T-cell (primary cell): ENCODE results near the gene TJP3. TPM values are rescaled to one million over a fixed set of nuclear protein-coding genes. Genes with fewer than 3 reads are reported as not detected.

Experiments
- ATAC-seq, 4 experiments: fragments of 200-7000 bp in 3 of 4; fragments of 150-1000 bp in 1 of 4; cut with Tn5 transposase; replicated peaks in 1 of 4; 1 replicate in 3 of 4; 2 replicates in 1 of 4; pipeline ENCODE4 v1.10.0; 2021; ENCODE audit warnings: moderate library complexity in 3 of 4, mild to moderate bottlenecking in 2 of 4, moderate number of reproducible peaks in 1 of 4
- CTCF ChIA-PET, 2 donors: fragments of 300-600 bp; sonication (Branson Sonifier 250); formaldehyde crosslinking; loops; one replicate each; lab custom pipeline; 2022; ENCODE audit warnings: antibody characterized with exemption in 2 of 2; lab: Charles Lee
- POLR2A ChIA-PET, 2 donors: fragments of 300-600 bp; sonication (Branson Sonifier 250); formaldehyde crosslinking; loops; one replicate each; lab custom pipeline; 2022; ENCODE audit warnings: antibody characterized with exemption in 2 of 2; lab: Charles Lee
- DNase-seq, 35 experiments: peaks; one replicate each; pipeline versions ENCODE4 v3.0.0 to v3.0.0-alpha.2; 2013 to 2023
- H3K27ac ChIP-seq: one replicate; pipeline ENCODE4 v1.5.1; 2013; ENCODE audit warnings: low read length
- H3K27me3 ChIP-seq, 2 experiments: replicated peaks in 1 of 2; 1 replicate in 1 of 2; 2 replicates in 1 of 2; pipeline versions ENCODE4 v1.6.1 to v1.7.0; 2013; ENCODE audit warnings: low read length in 1 of 2, mixed read lengths in 1 of 2; ENCODE audit not compliant: control insufficient read depth in 2 of 2, insufficient read depth in 2 of 2; ENCODE audit errors: extremely low read depth in 1 of 2
- H3K36me3 ChIP-seq, 2 donors: 1 replicate in 1 of 2; 2 replicates in 1 of 2; pipeline versions ENCODE4 v1.6.1 to v1.7.0; 2013; ENCODE audit warnings: low read length in 1 of 2; ENCODE audit not compliant: control insufficient read depth in 2 of 2, insufficient read depth in 1 of 2; ENCODE audit errors: extremely low read depth in 1 of 2
- H3K4me1 ChIP-seq, 2 experiments: 1 replicate in 1 of 2; 2 replicates in 1 of 2; pipeline versions ENCODE4 v1.6.1 to v1.7.0; 2013; ENCODE audit warnings: low read length in 2 of 2, mixed read lengths in 1 of 2; ENCODE audit not compliant: insufficient read depth in 2 of 2, control insufficient read depth in 1 of 2; ENCODE audit errors: extremely low read depth in 1 of 2
- H3K4me3 ChIP-seq, 2 donors: 1 replicate in 1 of 2; 2 replicates in 1 of 2; pipeline versions ENCODE4 v1.5.1 to v1.7.0; 2013; ENCODE audit warnings: mild to moderate bottlenecking in 2 of 2, low read length in 1 of 2, moderate library complexity in 1 of 2; ENCODE audit not compliant: control insufficient read depth in 1 of 2; ENCODE audit errors: extremely low read depth in 1 of 2
- H3K9me3 ChIP-seq: 2 replicates; pipeline ENCODE4 v1.7.0; 2013
- H3K27ac Mint-ChIP-seq, 2 donors: one replicate each; pipeline ENCODE4 v1.8.0; 2020 to 2021; ENCODE audit warnings: mild to moderate bottlenecking in 2 of 2, mixed read lengths in 2 of 2
- H3K27me3 Mint-ChIP-seq, 2 donors: one replicate each; pipeline ENCODE4 v1.8.0; 2021 to 2022; ENCODE audit warnings: mixed read lengths in 2 of 2
- H3K36me3 Mint-ChIP-seq: one replicate; pipeline ENCODE4 v1.8.0; 2021; ENCODE audit warnings: mixed read lengths
- H3K4me1 Mint-ChIP-seq, 3 donors: one replicate each; pipeline ENCODE4 v1.8.0; 2020 to 2022; ENCODE audit warnings: mixed read lengths in 3 of 3, mild to moderate bottlenecking in 1 of 3
- H3K4me3 Mint-ChIP-seq, 3 donors: one replicate each; pipeline ENCODE4 v1.8.0; 2020 to 2022; ENCODE audit warnings: mild to moderate bottlenecking in 3 of 3, mixed read lengths in 3 of 3, moderate library complexity in 3 of 3
- H3K9me3 Mint-ChIP-seq, 3 donors: one replicate each; pipeline ENCODE4 v1.8.0; 2020 to 2022; ENCODE audit warnings: mixed read lengths in 3 of 3
- WGBS: methylation state at CpG from one replicate; pipeline ENCODE4 v1.1.5; 2013; ENCODE audit warnings: missing lambda C conversion rate; ENCODE audit not compliant: insufficient coverage; 5-methylcytosine and 5-hydroxymethylcytosine counted together
- total RNA-seq, 35 experiments: library from RNA in 6 of 35; stranded (reverse) in 6 of 35; fragments of 120-200 nt in 1 of 35; gene quantifications; one replicate each; pipeline versions ENCODE4 v1.2.1 to v1.2.4 and lab custom pipeline; 2013 to 2026

Gene TJP3
- total RNA-seq, 5 donors from 2014 or later (not counting 1 experiment from before 2014, with no cell fraction given): 12.6 to 28.9 (median 19.4) TPM

GRCh38 chr19:3674784-3675543 is 33.2 kb upstream of the TJP3 start:
- peak overlapping the region in 1 of 2 donors; percentile 53 for H3K27ac Mint-ChIP-seq
- CTCF ChIA-PET: interaction anchor here in 1 of 2 donors (0.8 to 1.5 kb wide), 2 partner anchors 22 to 24 kb away, joined by 3 to 4 read pairs; no protein-coding TSS in a partner anchor

GRCh38 chr19:3678188-3678587 is 30.0 kb upstream of the TJP3 start:
- no peak for ATAC-seq
- Histone ChIP-seq H3K27me3 (no peaks in the 10 kb centered on the region), H3K36me3 (peaks cover 0 to 8% of the 10 kb centered on the region in 2 donors), H3K4me1 (peaks cover 0 to 15% of the 10 kb centered on the region in 2 experiments), H3K9me3 (no peaks in the 10 kb centered on the region), H3K4me3 (no peak overlapping the region), H3K27ac (no peak overlapping the region)
- ChIA-PET POLR2A (no interaction called here), CTCF (no interaction called here)
- Mint-ChIP-seq H3K27me3 (no peaks in the 10 kb centered on the region), H3K36me3 (peaks cover 3% of the 10 kb centered on the region), H3K27ac (no peak overlapping the region), H3K9me3 (no peaks in the 10 kb centered on the region), H3K4me3 (no peak overlapping the region), H3K4me1 (peaks cover 0 to 13% (median 9%) of the 10 kb centered on the region in 3 donors)
- WGBS: 96% methylated on average over 3 of the region's 3 CpGs
- DNase-seq: no peak

More at GRCh38 chr19:3674784-3675543, 33.2 kb upstream of the TJP3 start:
- H3K27me3 ChIP-seq: peaks cover 0 to 8% of the 10 kb centered on the region in 2 experiments
- no peak for ATAC-seq
- no peak for DNase-seq
- Mint-ChIP-seq H3K36me3 (peaks cover 3% of the 10 kb centered on the region), H3K27me3 (no peaks in the 10 kb centered on the region), H3K9me3 (no peaks in the 10 kb centered on the region), H3K4me3 (no peak overlapping the region), H3K4me1 (peaks cover 10 to 30% (median 30%) of the 10 kb centered on the region in 3 donors)
- POLR2A ChIA-PET: no interaction called here
- H3K4me1 ChIP-seq: peaks cover 3 to 40% of the 10 kb centered on the region in 2 experiments
- H3K9me3 ChIP-seq: no peaks in the 10 kb centered on the region
- H3K4me3 ChIP-seq: no peak overlapping the region
- H3K36me3 ChIP-seq: no peaks in the 10 kb centered on the region
- 94% methylated on average over 10 of the region's 13 CpGs for WGBS
- no peak overlapping the region for H3K27ac ChIP-seq

- peaks cover 4 to 8% of the 10 kb centered on the region in 2 donors for H3K36me3 ChIP-seq
- H3K27me3 ChIP-seq: no peaks in the 10 kb centered on the region
- Mint-ChIP-seq H3K27ac (no peak overlapping the region), H3K27me3 (no peaks in the 10 kb centered on the region), H3K4me1 (peaks cover 0 to 16% (median 10%) of the 10 kb centered on the region in 3 donors), H3K36me3 (peaks cover 9% of the 10 kb centered on the region), H3K9me3 (no peaks in the 10 kb centered on the region), H3K4me3 (no peak overlapping the region)
- no peak overlapping the region for H3K27ac ChIP-seq
- 89% methylated on average over 9 of the region's 12 CpGs for WGBS
- POLR2A ChIA-PET: no interaction called here
- no peak for ATAC-seq
- H3K4me3 ChIP-seq: no peak overlapping the region
- CTCF ChIA-PET: interaction anchor here in 1 of 2 donors (0.6 kb wide), 1 partner anchor 11 kb away, joined by 3 read pairs; no protein-coding TSS in a partner anchor
- H3K4me1 ChIP-seq: peaks cover 0 to 15% of the 10 kb centered on the region in 2 experiments
- DNase-seq: no peak
- H3K9me3 ChIP-seq: no peaks in the 10 kb centered on the region
Measured at GRCh38 chr19:3679138-3679537, 29.0 kb upstream of the TJP3 start.

- no peaks in the 10 kb centered on the region for H3K9me3 ChIP-seq
Measured at GRCh38 chr19:3679581-3679980, 28.6 kb upstream of the TJP3 start.

DNA sequence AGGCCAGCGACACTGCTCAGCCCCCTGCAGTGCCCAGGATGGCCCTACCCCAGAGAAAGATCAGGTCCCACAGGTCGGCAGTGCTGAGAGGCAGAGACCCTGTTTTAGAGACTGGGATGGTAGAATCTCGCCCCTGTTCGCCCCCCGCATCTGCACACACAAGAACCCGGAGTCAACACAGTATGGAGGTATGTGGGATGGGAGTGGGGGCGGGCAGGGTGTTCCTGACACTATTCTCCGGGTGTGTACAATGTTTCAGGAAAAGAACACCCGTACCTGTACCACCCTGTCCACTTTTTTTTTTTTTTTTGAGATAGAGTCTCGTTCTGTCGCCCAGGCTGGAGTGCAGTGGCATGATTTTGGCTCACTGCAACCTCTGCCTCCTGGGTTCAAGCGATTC is 27.2 kb upstream of the TJP3 start:
- H3K36me3 ChIP-seq: peaks cover 6 to 8% of the 10 kb centered on the region in 2 donors
- H3K27me3 ChIP-seq: no peaks in the 10 kb centered on the region
- H3K4me3 ChIP-seq: no peak overlapping the region
- Mint-ChIP-seq H3K4me3 (no peak overlapping the region), H3K4me1 (peaks cover 0 to 16% (median 11%) of the 10 kb centered on the region in 3 donors), H3K27me3 (no peaks in the 10 kb centered on the region), H3K36me3 (peaks cover 9% of the 10 kb centered on the region), H3K9me3 (no peaks in the 10 kb centered on the region), H3K27ac (no peak overlapping the region)
- CTCF ChIA-PET: no interaction called here
- ATAC-seq: no peak
- no peak for DNase-seq
- no peak overlapping the region for H3K27ac ChIP-seq
- H3K9me3 ChIP-seq: no peaks in the 10 kb centered on the region
- POLR2A ChIA-PET: no interaction called here
- WGBS: 83% methylated on average over 2 of the region's 12 CpGs
- peaks cover 0 to 14% of the 10 kb centered on the region in 2 experiments for H3K4me1 ChIP-seq

More at GRCh38 chr19:3679581-3679980, 28.6 kb upstream of the TJP3 start:
- no peak for ATAC-seq
- CTCF ChIA-PET: no interaction called here
- Histone ChIP-seq H3K4me1 (peaks cover 0 to 15% of the 10 kb centered on the region in 2 experiments), H3K27ac (no peak overlapping the region), H3K4me3 (no peak overlapping the region), H3K36me3 (peaks cover 6 to 8% of the 10 kb centered on the region in 2 donors), H3K27me3 (no peaks in the 10 kb centered on the region)
- no peak overlapping the region for H3K4me3 Mint-ChIP-seq
- DNase-seq: no peak
- H3K27me3 Mint-ChIP-seq: no peaks in the 10 kb centered on the region
- no peaks in the 10 kb centered on the region for H3K9me3 Mint-ChIP-seq
- H3K27ac Mint-ChIP-seq: no peak overlapping the region
- WGBS: 90% methylated on average over 13 of the region's 13 CpGs
- H3K4me1 Mint-ChIP-seq: peaks cover 0 to 17% (median 11%) of the 10 kb centered on the region in 3 donors
- POLR2A ChIA-PET: no interaction called here
- H3K36me3 Mint-ChIP-seq: peaks cover 12% of the 10 kb centered on the region

- ChIA-PET POLR2A (no interaction called here), CTCF (no interaction called here)
- peaks cover 6 to 8% of the 10 kb centered on the region in 2 donors for H3K36me3 ChIP-seq
- WGBS: 100% methylated on average over 2 of the region's 10 CpGs
- peaks cover 6 to 15% (median 12%) of the 10 kb centered on the region in 3 donors for H3K4me1 Mint-ChIP-seq
- H3K27ac ChIP-seq: no peak overlapping the region
- H3K27me3 ChIP-seq: no peaks in the 10 kb centered on the region
- DNase-seq (no peak), ATAC-seq (no peak)
- no peaks in the 10 kb centered on the region for H3K27me3 Mint-ChIP-seq
- H3K4me3 Mint-ChIP-seq: no peak overlapping the region
- H3K36me3 Mint-ChIP-seq: peaks cover 9% of the 10 kb centered on the region
- no peaks in the 10 kb centered on the region for H3K9me3 Mint-ChIP-seq
- H3K4me1 ChIP-seq: peaks cover 0 to 8% of the 10 kb centered on the region in 2 experiments
- H3K27ac Mint-ChIP-seq: no peak overlapping the region
- H3K4me3 ChIP-seq: no peak overlapping the region
- no peaks in the 10 kb centered on the region for H3K9me3 ChIP-seq
Measured at GRCh38 chr19:3682286-3682685, 25.9 kb upstream of the TJP3 start.
